PC-3 (cell line): ENCODE measurements around the gene PCDH18.

Source experiments
- EZH2 ChIP-seq: fragments of 300-600 bp; sonication (generic); IDR thresholded peaks from one replicate; pipeline ENCODE4 v1.6.1; 2017; ENCODE audit warnings: antibody characterized with exemption, mild to moderate bottlenecking, low read length; ENCODE audit not compliant: unreplicated experiment
- EZH2phosphoT487 ChIP-seq: fragments of 300-600 bp; sonication (generic); IDR thresholded peaks from 2 replicates; pipeline ENCODE4 v1.6.1; 2018; ENCODE audit warnings: mild to moderate bottlenecking, antibody characterized with exemption, low read length, borderline replicate concordance
- TF ChIP-seq, protein P1 (sequence below): fragments of 300-600 bp; sonication (generic); conservative IDR thresholded peaks from 2 replicates; pipeline ENCODE4 v1.5.1; 2017; ENCODE audit warnings: antibody characterized with exemption, low read depth, mild to moderate bottlenecking, low read length

- TF ChIP-seq EZH2: no peak
- TF ChIP-seq, protein P1, sequence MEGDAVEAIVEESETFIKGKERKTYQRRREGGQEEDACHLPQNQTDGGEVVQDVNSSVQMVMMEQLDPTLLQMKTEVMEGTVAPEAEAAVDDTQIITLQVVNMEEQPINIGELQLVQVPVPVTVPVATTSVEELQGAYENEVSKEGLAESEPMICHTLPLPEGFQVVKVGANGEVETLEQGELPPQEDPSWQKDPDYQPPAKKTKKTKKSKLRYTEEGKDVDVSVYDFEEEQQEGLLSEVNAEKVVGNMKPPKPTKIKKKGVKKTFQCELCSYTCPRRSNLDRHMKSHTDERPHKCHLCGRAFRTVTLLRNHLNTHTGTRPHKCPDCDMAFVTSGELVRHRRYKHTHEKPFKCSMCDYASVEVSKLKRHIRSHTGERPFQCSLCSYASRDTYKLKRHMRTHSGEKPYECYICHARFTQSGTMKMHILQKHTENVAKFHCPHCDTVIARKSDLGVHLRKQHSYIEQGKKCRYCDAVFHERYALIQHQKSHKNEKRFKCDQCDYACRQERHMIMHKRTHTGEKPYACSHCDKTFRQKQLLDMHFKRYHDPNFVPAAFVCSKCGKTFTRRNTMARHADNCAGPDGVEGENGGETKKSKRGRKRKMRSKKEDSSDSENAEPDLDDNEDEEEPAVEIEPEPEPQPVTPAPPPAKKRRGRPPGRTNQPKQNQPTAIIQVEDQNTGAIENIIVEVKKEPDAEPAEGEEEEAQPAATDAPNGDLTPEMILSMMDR: no peak
- TF ChIP-seq EZH2phosphoT487: no peak
Measured at GRCh38 chr4:137538526-137538925, 6.2 kb upstream of the PCDH18 start.
